GM12865 (cell line): ENCODE data around the gene GGNBP2.
"Not testable (repeated sequence)": the region's sequence is repeated elsewhere in the genome, so short reads cannot be mapped to it uniquely, and the experiment has no call there.

Source experiments
- DNase-seq: peaks from one replicate; pipeline ENCODE4 v3.0.0; 2010; ENCODE audit warnings: low read depth
- H3K4me3 ChIP-seq: 2 replicates; pipeline ENCODE4 v1.5.1; 2011; ENCODE audit warnings: mild to moderate bottlenecking, low read depth, low read length, control low read depth
- CTCF ChIP-seq: IDR thresholded peaks from 2 replicates; pipeline ENCODE4 v1.5.1; 2011; ENCODE audit warnings: low read length, control low read depth, low read depth, inconsistent platforms; ENCODE audit not compliant: insufficient read depth; ENCODE audit errors: missing control alignments

Gene GGNBP2

GRCh38 chr17:36601303-36602029 is 56.7 kb downstream of the GGNBP2 start, which contains the start of gene MRM1:
Gene MRM1 (plus strand): TSS chr17:36601583. CDS start chr17:36601811, 228 bp downstream.
- peak within 1 kb of the TSS; percentile 94 for H3K4me3 ChIP-seq
- DNase-seq, result peak; percentile 97
- TF ChIP-seq CTCF, result peak; percentile 23

GRCh38 chr17:36602030-36602748 is 57.5 kb downstream of the GGNBP2 start:
- peak; percentile 29 for DNase-seq
- no peak for TF ChIP-seq CTCF
- peak overlapping the region; percentile 94 for H3K4me3 ChIP-seq

GRCh38 chr17:36602924-36603384 is 58.2 kb downstream of the GGNBP2 start:
- DNase-seq, result peak; percentile 85
- TF ChIP-seq CTCF, result peak; percentile 91

GRCh38 chr17:36605028-36605427 is 60.3 kb downstream of the GGNBP2 start:
- not testable (repeated sequence) for H3K4me3 ChIP-seq, DNase-seq

More at GRCh38 chr17:36602924-36603384, 58.2 kb downstream of the GGNBP2 start:
- peak overlapping the region; percentile 94 for H3K4me3 ChIP-seq

- H3K4me3 ChIP-seq, result no peak overlapping the region
- DNase-seq, result no peak
Measured at GRCh38 chr17:36608280-36608679, 63.6 kb downstream of the GGNBP2 start.

GRCh38 chr17:36608794-36609497 is 64.2 kb downstream of the GGNBP2 start:
- DNase-seq, result peak; percentile 48

More at GRCh38 chr17:36608280-36608679, 63.6 kb downstream of the GGNBP2 start:
- no peak for TF ChIP-seq CTCF

More at GRCh38 chr17:36608794-36609497, 64.2 kb downstream of the GGNBP2 start:
- H3K4me3 ChIP-seq, result no peak overlapping the region
- peak; percentile 20 for TF ChIP-seq CTCF
